ENCODE measurements around the gene CCR5. TPM values are rescaled to one million over a fixed set of nuclear protein-coding genes. Genes with fewer than 3 reads are reported as not detected.
"Not testable (repeated sequence)": the region's sequence is repeated elsewhere in the genome, so short reads cannot be mapped to it uniquely, and the experiment has no call there.

CCR5 gene
- polyA plus RNA-seq (ENCODE audit: low read depth in 6 of 6) = under 1 TPM in 1 of 6 donors, not detected in 5; 0.17 TPM

- peaks cover 11 to 18% (median 14%) of the 10 kb centered on the region in 3 donors for H3K4me1 Mint-ChIP-seq
- no peaks in the 10 kb centered on the region for H3K9me3 Mint-ChIP-seq
- DNase-seq = no peak
- H3K36me3 Mint-ChIP-seq = no peaks in the 10 kb centered on the region
- H3K27me3 Mint-ChIP-seq = peaks cover 5 to 14% (median 11%) of the 10 kb centered on the region in 3 donors
- ATAC-seq (ENCODE audit: low read depth in 2 of 2) = no peak
- H3K27ac Mint-ChIP-seq = peak within 1 kb of the TSS in 1 of 6 donors; percentile 2
- H3K4me3 Mint-ChIP-seq = peak within 1 kb of the TSS in 1 of 8 donors; percentile 22
Observed at GRCh38 chr3:46370839-46371518, at the start of gene CCR5. CCR5 (plus strand) TSS chr3:46370946; CDS start chr3:46372903, 1,957 bp downstream.

- no peaks in the 10 kb centered on the region for H3K27me3 Mint-ChIP-seq
- peak overlapping the region; percentile 17 to 87 (median 71) for H3K4me3 Mint-ChIP-seq
- peak; percentile 90 to 92 for ATAC-seq (ENCODE audit: low read depth in 2 of 2)
- H3K27ac Mint-ChIP-seq = peak overlapping the region in 4 of 6 donors; percentile 19 to 86 (median 69)
- H3K36me3 Mint-ChIP-seq = no peaks in the 10 kb centered on the region
- DNase-seq = peak; percentile 53
- peaks cover 0 to 6% (median 0%) of the 10 kb centered on the region in 7 donors for H3K9me3 Mint-ChIP-seq
- peaks cover 40 to 58% (median 57%) of the 10 kb centered on the region in 3 donors for H3K4me1 Mint-ChIP-seq
Observed at GRCh38 chr3:46321461-46322104, 49.2 kb upstream of the CCR5 start.

GRCh38 chr3:46324036-46324435 is 46.7 kb upstream of the CCR5 start:
- Mint-ChIP-seq H3K27me3 (no peaks in the 10 kb centered on the region), H3K4me3 (no peak overlapping the region), H3K27ac (peak overlapping the region in 2 of 6 donors; percentile 27 to 31), H3K36me3 (no peaks in the 10 kb centered on the region), H3K9me3 (peaks cover 0 to 2% (median 0%) of the 10 kb centered on the region in 7 donors), H3K4me1 (peaks cover 22 to 42% (median 38%) of the 10 kb centered on the region in 3 donors)
- ATAC-seq (ENCODE audit: low read depth in 2 of 2) = no peak
- DNase-seq = no peak

GRCh38 chr3:46325645-46326300 is 45.0 kb upstream of the CCR5 start:
- Mint-ChIP-seq H3K9me3 (peaks cover 0 to 2% (median 0%) of the 10 kb centered on the region in 7 donors), H3K4me1 (peaks cover 19 to 34% (median 32%) of the 10 kb centered on the region in 3 donors), H3K27me3 (no peaks in the 10 kb centered on the region), H3K4me3 (no peak overlapping the region), H3K36me3 (no peaks in the 10 kb centered on the region), H3K27ac (no peak overlapping the region)
- no peak for ATAC-seq (ENCODE audit: low read depth in 2 of 2)
- DNase-seq = no peak

- H3K27me3 Mint-ChIP-seq; H3K4me3 Mint-ChIP-seq; ATAC-seq (ENCODE audit: low read depth in 2 of 2); H3K36me3 Mint-ChIP-seq; H3K9me3 Mint-ChIP-seq; DNase-seq: not testable (repeated sequence)
- H3K27ac Mint-ChIP-seq = peak overlapping the region in 1 of 6 donors; percentile 29
- H3K4me1 Mint-ChIP-seq = peaks cover 4 to 15% (median 10%) of the 10 kb centered on the region in 3 donors
Observed at GRCh38 chr3:46330676-46331075, 40.1 kb upstream of the CCR5 start.

GRCh38 chr3:46334741-46335478 is 35.8 kb upstream of the CCR5 start:
- Mint-ChIP-seq H3K4me1 (peaks cover 4 to 14% (median 10%) of the 10 kb centered on the region in 3 donors), H3K36me3 (peaks cover 9 to 17% of the 10 kb centered on the region in 2 donors), H3K27ac (no peak overlapping the region), H3K9me3 (peaks cover 8 to 30% (median 25%) of the 10 kb centered on the region in 7 donors), H3K27me3 (peaks cover 0 to 3% (median 0%) of the 10 kb centered on the region in 3 donors), H3K4me3 (no peak overlapping the region)
- DNase-seq (no peak), ATAC-seq (ENCODE audit: low read depth in 2 of 2) (no peak)

- Mint-ChIP-seq H3K4me1 (peaks cover 4 to 14% (median 10%) of the 10 kb centered on the region in 3 donors), H3K27ac (peak overlapping the region in 1 of 6 donors; percentile 3), H3K4me3 (no peak overlapping the region), H3K9me3 (peaks cover 10 to 34% (median 28%) of the 10 kb centered on the region in 7 donors), H3K27me3 (peaks cover 0 to 3% (median 0%) of the 10 kb centered on the region in 3 donors), H3K36me3 (peaks cover 10 to 21% of the 10 kb centered on the region in 2 donors)
- DNase-seq (no peak), ATAC-seq (ENCODE audit: low read depth in 2 of 2) (no peak)
Observed at GRCh38 chr3:46335541-46335940, 35.2 kb upstream of the CCR5 start.

GRCh38 chr3:46337911-46338310 is 32.8 kb upstream of the CCR5 start:
- DNase-seq (no peak), ATAC-seq (ENCODE audit: low read depth in 2 of 2) (no peak)
- Mint-ChIP-seq H3K4me1 (peaks cover 4 to 7% (median 4%) of the 10 kb centered on the region in 3 donors), H3K27ac (no peak overlapping the region), H3K9me3 (peaks cover 10 to 34% (median 28%) of the 10 kb centered on the region in 7 donors), H3K4me3 (no peak overlapping the region), H3K27me3 (no peaks in the 10 kb centered on the region), H3K36me3 (peaks cover 10 to 21% of the 10 kb centered on the region in 2 donors)

GRCh38 chr3:46338840-46339239 is 31.9 kb upstream of the CCR5 start:
- no peak overlapping the region for H3K4me3 Mint-ChIP-seq
- H3K27ac Mint-ChIP-seq = no peak overlapping the region
- peaks cover 10 to 21% of the 10 kb centered on the region in 2 donors for H3K36me3 Mint-ChIP-seq
- H3K9me3 Mint-ChIP-seq = peaks cover 10 to 34% (median 28%) of the 10 kb centered on the region in 7 donors
- ATAC-seq (ENCODE audit: low read depth in 2 of 2) (no peak), DNase-seq (no peak)
- H3K4me1 Mint-ChIP-seq = peaks cover 0 to under 1% (median under 1%) of the 10 kb centered on the region in 3 donors
- H3K27me3 Mint-ChIP-seq = no peaks in the 10 kb centered on the region

- no peak overlapping the region for H3K4me3 Mint-ChIP-seq
- peaks cover 6 to 8% of the 10 kb centered on the region in 2 donors for H3K36me3 Mint-ChIP-seq
- H3K4me1 Mint-ChIP-seq = peaks cover 11 to 21% (median 12%) of the 10 kb centered on the region in 3 donors
- H3K9me3 Mint-ChIP-seq = peaks cover 6 to 9% (median 7%) of the 10 kb centered on the region in 7 donors
- H3K27ac Mint-ChIP-seq = peak overlapping the region in 1 of 6 donors; percentile 73
- DNase-seq = no peak
- no peaks in the 10 kb centered on the region for H3K27me3 Mint-ChIP-seq
- ATAC-seq (ENCODE audit: low read depth in 2 of 2) = no peak
Observed at GRCh38 chr3:46344476-46344875, 26.3 kb upstream of the CCR5 start.

GRCh38 chr3:46348823-46349482 is 21.8 kb upstream of the CCR5 start:
- no peak for DNase-seq

More at GRCh38 chr3:46348823-46349482, 21.8 kb upstream of the CCR5 start:
- ATAC-seq (ENCODE audit: low read depth in 2 of 2) = peak in 1 of 2 donors; percentile 20
- Mint-ChIP-seq H3K4me1 (peaks cover 43 to 63% (median 48%) of the 10 kb centered on the region in 3 donors), H3K27me3 (no peaks in the 10 kb centered on the region), H3K9me3 (peaks cover 0 to 3% (median 0%) of the 10 kb centered on the region in 7 donors), H3K27ac (peak overlapping the region in 3 of 6 donors; percentile 30 to 78 (median 65)), H3K4me3 (peak overlapping the region; percentile 6 to 72 (median 62)), H3K36me3 (no peaks in the 10 kb centered on the region)

Measured in naive B cell (primary cell).